DMS53 treated with DMSO at 0.1 percent for 48 hours (cell line): ENCODE data around the gene AP3S2.
"Not testable (repeated sequence)": the region's sequence is repeated elsewhere in the genome, so short reads cannot be mapped to it uniquely, and the experiment has no call there.

ENCODE experiments used
- DNase-seq: peaks from one replicate; lab custom pipeline; 2025; ENCODE audit not compliant: unreplicated experiment; lab: John Stamatoyannopoulos, UW

Gene AP3S2

DNA sequence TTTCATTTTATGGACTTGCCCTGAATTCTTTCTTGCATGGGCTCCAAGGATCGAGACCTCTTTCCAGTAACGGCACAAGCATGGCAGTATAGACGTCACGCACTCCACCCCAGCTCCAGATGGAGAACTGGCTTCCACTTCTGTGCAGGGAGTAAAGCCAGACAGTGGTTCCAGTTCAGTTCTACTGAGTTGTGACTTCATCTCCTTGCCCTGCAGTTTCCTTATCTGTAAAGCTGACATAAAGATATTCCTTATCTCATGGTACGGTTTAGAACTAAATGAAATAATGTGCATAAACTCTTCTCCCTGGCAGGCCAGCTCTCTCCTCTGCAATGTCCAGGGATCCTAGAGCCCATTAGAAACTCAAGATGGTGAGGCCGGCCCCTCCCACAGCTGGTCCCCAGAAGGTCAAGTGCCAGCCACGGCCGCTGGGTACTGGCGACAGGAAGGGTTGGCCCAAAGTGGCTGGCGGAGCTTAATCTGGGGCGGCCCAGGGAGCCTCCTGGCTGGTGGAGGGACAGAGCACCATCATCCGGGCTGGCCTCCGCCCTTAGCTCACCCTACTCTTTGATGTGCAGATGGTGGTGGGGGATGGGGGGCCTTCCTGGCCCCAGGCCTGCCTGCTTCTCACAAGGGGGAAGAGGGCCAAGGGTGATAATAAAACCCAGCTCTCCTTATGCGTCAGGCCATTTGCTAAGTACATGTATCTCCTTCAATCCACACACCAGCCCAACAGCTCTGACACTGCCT lies 110.5 kb downstream of the AP3S2 start:
- no peak for DNase-seq

DNA sequence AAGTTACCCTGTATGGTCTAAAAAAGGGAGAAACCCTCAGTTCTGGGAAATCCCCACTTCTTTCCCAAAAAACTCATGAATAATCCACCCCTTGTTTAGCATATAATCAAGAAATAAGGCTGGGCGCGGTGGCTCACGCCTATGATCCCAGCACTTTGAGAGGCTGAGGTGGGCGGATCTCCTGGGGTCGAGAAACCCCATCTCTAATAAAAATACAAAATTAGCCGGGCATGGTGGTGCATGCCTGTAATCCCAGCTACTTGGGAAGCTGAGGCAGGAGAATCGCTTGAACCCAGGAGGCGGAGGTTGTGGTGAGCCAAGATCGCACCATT lies 111.2 kb downstream of the AP3S2 start:
- DNase-seq, result not testable (repeated sequence)

GRCh38 chr15:89781891-89782618 lies 111.7 kb downstream of the AP3S2 start:
- no peak for DNase-seq

DNA sequence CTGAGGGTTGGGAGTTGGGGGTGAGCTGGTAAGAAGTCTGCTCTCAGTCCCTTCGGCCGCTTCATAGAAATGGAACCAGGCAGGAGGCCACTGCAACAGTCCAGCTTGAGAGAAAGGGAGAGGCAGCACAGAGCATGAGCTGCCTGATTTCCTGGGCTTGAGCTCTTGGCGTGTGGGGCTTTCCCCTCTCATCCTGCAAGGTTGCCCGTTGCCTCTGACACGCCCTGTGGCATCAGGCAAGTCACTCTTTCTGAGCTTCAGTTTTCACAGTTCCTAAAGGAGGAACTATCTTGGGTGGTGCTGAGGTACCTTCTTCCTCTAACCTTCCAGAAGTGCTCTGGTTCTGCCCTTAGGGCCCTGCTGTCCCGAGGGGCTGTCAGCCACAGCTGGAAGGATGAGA lies 112.7 kb downstream of the AP3S2 start:
- no peak for DNase-seq

DNA sequence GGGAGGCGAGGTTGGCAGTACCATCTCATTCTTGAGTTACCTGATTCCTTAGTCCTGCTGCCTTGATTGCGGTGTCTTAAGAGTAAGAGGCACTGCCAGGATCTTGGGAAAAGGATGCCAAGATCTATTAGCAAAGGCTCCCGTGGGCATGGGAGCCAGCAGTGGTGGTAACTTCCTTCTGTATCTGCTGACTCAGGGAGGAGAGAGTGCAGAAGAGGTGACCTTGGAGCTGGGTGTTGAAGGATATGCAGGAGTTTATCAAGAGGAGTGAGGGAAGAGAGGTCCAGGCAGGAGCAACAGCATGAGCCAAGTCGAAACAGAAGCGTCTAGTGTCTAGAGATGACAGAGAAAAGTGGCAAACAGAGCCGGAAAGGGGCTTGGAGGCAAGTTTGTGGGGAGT lies 113.2 kb downstream of the AP3S2 start:
- DNase-seq, result no peak
